GM12878 (cell line): Measurements from ENCODE around the gene CTSW. TPM values are rescaled to one million over a fixed set of nuclear protein-coding genes. Genes with fewer than 3 reads are reported as not detected.
A peak's percentile ranks its signal among the peaks of the same experiment; 100 is the strongest.

Source experiments
- BMI1 ChIP-seq: fragments of 450-650 bp; IDR thresholded peaks from 2 replicates; pipeline ENCODE4 v1.6.1; 2016; ENCODE audit warnings: mild to moderate bottlenecking, moderate library complexity, borderline replicate concordance
- CREM ChIP-seq: IDR thresholded peaks from 2 replicates; pipeline ENCODE4 v1.6.1; 2014; ENCODE audit warnings: antibody characterized with exemption, low read depth
- CUX1 ChIP-seq: IDR thresholded peaks from 2 replicates; pipeline ENCODE4 v1.6.1; 2012; ENCODE audit warnings: improper control_type of control experiment, low read depth, low read length; ENCODE audit not compliant: insufficient replicate concordance
- RFX5 ChIP-seq: IDR thresholded peaks from 2 replicates; pipeline ENCODE4 v1.6.1; 2011; ENCODE audit warnings: low read depth, low read length, improper control_type of control experiment
- ZNF592 ChIP-seq: fragments of 450-650 bp; IDR thresholded peaks from 2 replicates; pipeline ENCODE4 v1.6.1; 2017; ENCODE audit warnings: mild to moderate bottlenecking, moderate library complexity
- polyA plus RNA-seq, 11 experiments: library from polyadenylated mRNA; depleted of rRNA in 4 of 11; unstranded in 6 of 11; stranded (reverse) in 5 of 11; fragments of >200 nt; fragmentation: Nextera tagmentation in 4 of 11; fragmentation: Illumina TruSeq in 1 of 11; extraction: Ambion mirVana in 4 of 11; extraction: Trizol in 1 of 11; gene quantifications; 1 replicate in 1 of 11; 2 replicates in 10 of 11; pipeline versions ENCODE4 v1.2.1 to v1.2.3, GENCODE V29; 2011 to 2016; ENCODE audit warnings: inconsistent platforms in 2 of 11, missing spikeins in 2 of 11, low read depth in 1 of 11
- total RNA-seq, 4 experiments: library from RNA; depleted of rRNA in 3 of 4; stranded (reverse); fragments of >200 nt in 3 of 4; fragmentation: Illumina TruSeq in 1 of 4; extraction: Trizol in 1 of 4; gene quantifications; 2 replicates each; pipeline versions ENCODE4 v1.2.1 to v1.2.3, GENCODE V29; 2013 to 2021

Gene CTSW
- total and polyA plus RNA-seq, 10 of the 15 experiments (the other 5 are each of a cell fraction or from before 2014, with no cell fraction given): 0.53 to 12.0 (median 1.7) TPM

GRCh38 chr11:65888163-65888814, 8.7 kb downstream of the CTSW start, which contains the start of gene FIBP (continued):
- 0 out of 2 replicates have a peak, but pooled peaks have one; percentile 70 for TF ChIP-seq ZNF592
- peak; percentile 91 for TF ChIP-seq CREM
- no peak for TF ChIP-seq CUX1
- TF ChIP-seq BMI1: no peak
- TF ChIP-seq RFX5: no peak
